ENCODE results near the gene TAF9.

DNA sequence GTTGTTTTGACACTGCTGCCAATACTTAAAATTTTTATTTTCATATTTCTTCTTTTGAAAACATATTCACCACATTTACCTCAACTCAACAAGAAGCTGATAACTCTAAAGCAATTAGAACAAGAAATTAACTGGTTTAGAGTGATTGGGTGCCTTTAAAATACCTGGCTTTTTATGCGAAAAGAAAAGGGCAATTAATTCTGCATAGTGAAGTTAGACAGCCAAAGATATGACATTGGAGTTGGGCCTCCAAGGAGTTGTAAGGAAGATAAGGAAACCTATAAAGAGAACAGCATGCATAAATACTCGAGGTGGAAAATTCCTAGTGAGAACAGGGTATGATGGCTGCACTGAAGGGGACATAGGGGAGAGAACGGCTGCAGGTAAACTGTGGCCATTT is 9.6 kb downstream of the TAF9 start:
- no peak for TF ChIP-seq CTCF (IDR thresholded peaks at IDR 0.05)
- no peak for TF ChIP-seq EP300 (IDR thresholded peaks at IDR 0.05)

Measured in ovary (tissue), 3 donors.